Sigmoid colon (tissue), 7 donors: Measurements from ENCODE around the gene EIPR1. TPM values are rescaled to one million over a fixed set of nuclear protein-coding genes. Genes with fewer than 3 reads are reported as not detected.

ENCODE experiments used
- DNase-seq: peaks from one replicate; pipeline ENCODE4 v3.0.0-alpha.2; 2019
- H3K27ac ChIP-seq, 4 donors: fragments of 200-600 bp; sonication (generic); one replicate each; pipeline ENCODE4 v1.5.1; 2016 to 2019; ENCODE audit warnings: mild to moderate bottlenecking in 1 of 4
- H3K27me3 ChIP-seq, 3 donors: fragments of 200-600 bp; sonication (generic); one replicate each; pipeline ENCODE4 v1.5.1; 2019; ENCODE audit warnings: mild to moderate bottlenecking in 1 of 3
- H3K36me3 ChIP-seq, 4 donors: fragments of 200-600 bp; sonication (generic); one replicate each; pipeline ENCODE4 v1.5.1; 2016 to 2019
- H3K4me1 ChIP-seq, 4 donors: fragments of 200-600 bp; sonication (generic); one replicate each; pipeline ENCODE4 v1.5.1; 2017 to 2019
- H3K4me3 ChIP-seq, 4 donors: fragments of 200-600 bp; sonication (generic); one replicate each; pipeline ENCODE4 v1.5.1; 2017 to 2019; ENCODE audit warnings: mild to moderate bottlenecking in 2 of 4, moderate library complexity in 1 of 4
- H3K9me3 ChIP-seq, 4 donors: fragments of 200-600 bp in 3 of 4; sonication (generic) in 3 of 4; one replicate each; pipeline versions ENCODE4 v1.5.1 to v1.6.1; 2013 to 2019
- CTCF ChIP-seq, 4 experiments: fragments of 450-650 bp in 3 of 4; fragments of 200-600 bp in 1 of 4; IDR thresholded peaks; one replicate each; pipeline ENCODE4 v1.5.1; 2016 to 2019; ENCODE audit warnings: antibody characterized with exemption in 4 of 4, mild to moderate bottlenecking in 3 of 4, moderate library complexity in 2 of 4
- EP300 ChIP-seq, 4 donors: sonication (generic); formaldehyde crosslinking; IDR thresholded peaks; one replicate each; pipeline ENCODE4 v1.6.1; 2017; ENCODE audit warnings: antibody characterized with exemption in 4 of 4
- POLR2A ChIP-seq, 2 donors: fragments of 450-650 bp; IDR thresholded peaks; one replicate each; pipeline ENCODE4 v1.6.1; 2016; ENCODE audit warnings: antibody characterized with exemption in 2 of 2, mild to moderate bottlenecking in 2 of 2, moderate library complexity in 2 of 2
- POLR2AphosphoS5 ChIP-seq, 4 donors: sonication (generic); formaldehyde crosslinking; IDR thresholded peaks; one replicate each; pipeline ENCODE4 v1.6.1; 2017; ENCODE audit warnings: antibody characterized with exemption in 4 of 4
- WGBS, 2 donors: extraction: QIAGEN DNeasy Blood & Tissue Kit; methylation state at CpG; one replicate each; pipeline ENCODE4 v1.1.7; 2013; 5-methylcytosine and 5-hydroxymethylcytosine counted together
- intact Hi-C: fragments of 100-400 bp; cut with DNase I; formaldehyde crosslinking; loops from one replicate; pipeline ENCODE4 v1.15.1; 2023
- polyA plus RNA-seq, 3 donors: library from polyadenylated mRNA; stranded (reverse); fragments of 200-250 nt; gene quantifications; one replicate each; pipeline ENCODE4 v1.2.3, GENCODE V29; 2013
- total RNA-seq, 4 donors: library from RNA; depleted of rRNA; stranded (reverse); fragments of >200 nt; gene quantifications; one replicate each; pipeline ENCODE4 v1.1.0, GENCODE V29; 2016
- donor health status: healthy with polysubstance abuse.
- donor health status: Bipolar disorder and iron deficiency.
- donor health status: healthy.

EIPR1 gene
- total and polyA plus RNA-seq, 7 donors: 12.2 to 27.0 (median 20.0) TPM

GRCh38 chr2:3189076-3189591 lies 188.5 kb downstream of the EIPR1 start:
- DNase-seq: no peak
- no peaks in the 10 kb centered on the region for H3K27me3 ChIP-seq
- H3K9me3 ChIP-seq: no peaks in the 10 kb centered on the region
- peaks cover 0 to 48% (median 6%) of the 10 kb centered on the region in 4 donors for H3K36me3 ChIP-seq
- intact Hi-C loops: no loop called here
- H3K4me1 ChIP-seq: no peaks in the 10 kb centered on the region
- WGBS, 2 donors: 92 to 94% methylated on average over 26 of the region's 26 CpGs
- TF ChIP-seq EP300 (IDR thresholded peaks at IDR 0.05) (no peak), POLR2AphosphoS5 (IDR thresholded peaks at IDR 0.05) (no peak), CTCF (IDR thresholded peaks at IDR 0.05) (no peak), POLR2A (IDR thresholded peaks at IDR 0.05) (no peak)
- H3K27ac ChIP-seq: no peak overlapping the region
- no peak overlapping the region for H3K4me3 ChIP-seq

GRCh38 chr2:3188405-3188946 lies 189.1 kb downstream of the EIPR1 start:
- TF ChIP-seq POLR2AphosphoS5 (IDR thresholded peaks at IDR 0.05) (no peak), CTCF (IDR thresholded peaks at IDR 0.05) (no peak), POLR2A (IDR thresholded peaks at IDR 0.05) (no peak), EP300 (IDR thresholded peaks at IDR 0.05) (no peak)
- 97 to 98% methylated on average over 21 of the region's 21 CpGs for WGBS, 2 donors
- H3K4me1 ChIP-seq: no peaks in the 10 kb centered on the region
- no peaks in the 10 kb centered on the region for H3K27me3 ChIP-seq
- intact Hi-C loops: no loop called here
- DNase-seq: no peak
- no peak overlapping the region for H3K27ac ChIP-seq
- H3K36me3 ChIP-seq: peaks cover 0 to 42% (median 2%) of the 10 kb centered on the region in 4 donors
- no peak overlapping the region for H3K4me3 ChIP-seq
- no peaks in the 10 kb centered on the region for H3K9me3 ChIP-seq

- Histone ChIP-seq H3K4me1 (no peaks in the 10 kb centered on the region), H3K27me3 (no peaks in the 10 kb centered on the region), H3K4me3 (no peak overlapping the region), H3K9me3 (no peaks in the 10 kb centered on the region), H3K36me3 (peaks cover 0 to 33% (median 1%) of the 10 kb centered on the region in 4 donors), H3K27ac (no peak overlapping the region)
- intact Hi-C loops: no loop called here
- 87 to 93% methylated on average over 12 of the region's 12 CpGs for WGBS, 2 donors
- no peak for DNase-seq
- TF ChIP-seq EP300 (IDR thresholded peaks at IDR 0.05): no peak
- TF ChIP-seq POLR2AphosphoS5 (IDR thresholded peaks at IDR 0.05): no peak
- no peak for TF ChIP-seq POLR2A (IDR thresholded peaks at IDR 0.05)
- no peak for TF ChIP-seq CTCF (IDR thresholded peaks at IDR 0.05)
Measured at GRCh38 chr2:3187467-3187866, 190.2 kb downstream of the EIPR1 start.

- no peaks in the 10 kb centered on the region for H3K27me3 ChIP-seq
- peaks cover 0 to 26% (median 0%) of the 10 kb centered on the region in 4 donors for H3K36me3 ChIP-seq
- no peaks in the 10 kb centered on the region for H3K9me3 ChIP-seq
- no peak overlapping the region for H3K4me3 ChIP-seq
- intact Hi-C loops: no loop called here
- DNase-seq: no peak
- H3K27ac ChIP-seq: no peak overlapping the region
- H3K4me1 ChIP-seq: no peaks in the 10 kb centered on the region
- 97 to 98% methylated on average over 8 of the region's 8 CpGs for WGBS, 2 donors
- TF ChIP-seq EP300 (IDR thresholded peaks at IDR 0.05) (no peak), POLR2AphosphoS5 (IDR thresholded peaks at IDR 0.05) (no peak), POLR2A (IDR thresholded peaks at IDR 0.05) (no peak), CTCF (IDR thresholded peaks at IDR 0.05) (no peak)
Measured at GRCh38 chr2:3186766-3187165, 190.9 kb downstream of the EIPR1 start.

- DNase-seq: no peak
- WGBS, 2 donors: 97 to 98% methylated on average over 10 of the region's 10 CpGs
- Histone ChIP-seq H3K27me3 (no peaks in the 10 kb centered on the region), H3K4me3 (no peak overlapping the region), H3K9me3 (no peaks in the 10 kb centered on the region), H3K27ac (no peak overlapping the region), H3K36me3 (peaks cover 0 to 20% (median 0%) of the 10 kb centered on the region in 4 donors), H3K4me1 (no peaks in the 10 kb centered on the region)
- TF ChIP-seq POLR2AphosphoS5 (IDR thresholded peaks at IDR 0.05) (no peak), CTCF (IDR thresholded peaks at IDR 0.05) (no peak), POLR2A (IDR thresholded peaks at IDR 0.05) (no peak), EP300 (IDR thresholded peaks at IDR 0.05) (no peak)
- intact Hi-C loops: no loop called here
Measured at GRCh38 chr2:3185910-3186309, 191.7 kb downstream of the EIPR1 start.
